Lower leg skin (tissue), 3 donors: ENCODE measurements around the gene CTDSPL2.

Experiments used
- POLR2A ChIP-seq, 2 donors: fragments of 450-650 bp; IDR thresholded peaks; one replicate each; pipeline ENCODE4 v1.6.1; 2016 to 2017; ENCODE audit warnings: antibody characterized with exemption in 2 of 2, mild to moderate bottlenecking in 1 of 2, moderate library complexity in 1 of 2
- TF ChIP-seq, protein P1 (sequence below), 3 donors: fragments of 450-650 bp; IDR thresholded peaks; one replicate each; pipeline ENCODE4 v1.5.1; 2016; ENCODE audit warnings: antibody characterized with exemption in 3 of 3, mild to moderate bottlenecking in 3 of 3, moderate library complexity in 2 of 3

DNA sequence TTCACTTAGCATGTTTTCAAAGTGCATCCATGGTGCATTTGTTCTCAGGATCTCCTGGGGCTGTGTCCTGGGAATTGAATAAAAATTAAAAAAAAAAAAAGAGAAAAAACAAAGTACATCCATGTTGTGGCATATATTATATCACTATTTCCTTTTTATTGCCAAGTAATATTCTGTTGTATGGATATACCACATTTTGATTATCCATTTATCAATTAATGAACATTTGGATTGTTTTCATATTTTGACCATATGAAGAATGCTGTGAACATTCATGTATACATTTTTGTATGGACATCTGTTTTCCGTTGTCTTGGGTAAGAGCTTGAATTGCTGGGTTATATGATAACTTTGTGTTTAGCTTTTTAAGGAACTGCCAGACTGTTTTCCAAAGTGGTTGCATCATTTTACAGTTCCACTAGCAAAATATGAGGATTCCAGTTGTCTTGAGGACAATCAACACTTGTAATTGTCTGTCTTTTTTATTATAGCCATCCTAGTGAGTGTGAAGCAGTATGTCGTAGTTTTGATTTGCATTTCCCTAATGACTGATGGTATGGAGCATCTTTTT lies 44.5 kb downstream of the CTDSPL2 start:
- TF ChIP-seq, protein P1, sequence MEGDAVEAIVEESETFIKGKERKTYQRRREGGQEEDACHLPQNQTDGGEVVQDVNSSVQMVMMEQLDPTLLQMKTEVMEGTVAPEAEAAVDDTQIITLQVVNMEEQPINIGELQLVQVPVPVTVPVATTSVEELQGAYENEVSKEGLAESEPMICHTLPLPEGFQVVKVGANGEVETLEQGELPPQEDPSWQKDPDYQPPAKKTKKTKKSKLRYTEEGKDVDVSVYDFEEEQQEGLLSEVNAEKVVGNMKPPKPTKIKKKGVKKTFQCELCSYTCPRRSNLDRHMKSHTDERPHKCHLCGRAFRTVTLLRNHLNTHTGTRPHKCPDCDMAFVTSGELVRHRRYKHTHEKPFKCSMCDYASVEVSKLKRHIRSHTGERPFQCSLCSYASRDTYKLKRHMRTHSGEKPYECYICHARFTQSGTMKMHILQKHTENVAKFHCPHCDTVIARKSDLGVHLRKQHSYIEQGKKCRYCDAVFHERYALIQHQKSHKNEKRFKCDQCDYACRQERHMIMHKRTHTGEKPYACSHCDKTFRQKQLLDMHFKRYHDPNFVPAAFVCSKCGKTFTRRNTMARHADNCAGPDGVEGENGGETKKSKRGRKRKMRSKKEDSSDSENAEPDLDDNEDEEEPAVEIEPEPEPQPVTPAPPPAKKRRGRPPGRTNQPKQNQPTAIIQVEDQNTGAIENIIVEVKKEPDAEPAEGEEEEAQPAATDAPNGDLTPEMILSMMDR (IDR thresholded peaks at IDR 0.05) = no peak
- TF ChIP-seq POLR2A (IDR thresholded peaks at IDR 0.05) = no peak
